Cardiac fibroblast (primary cell): ENCODE measurements around the gene HS2ST1.

Experiments
- DNase-seq, 2 donors: peaks; one replicate each; pipeline versions ENCODE4 v3.0.0 to v3.0.0-alpha.2; 2010; ENCODE audit warnings: low read depth in 2 of 2
- H3K4me3 ChIP-seq, 2 donors: replicated peaks in 1 of 2; 1 replicate in 1 of 2; 2 replicates in 1 of 2; pipeline ENCODE4 v1.5.1; 2011; ENCODE audit warnings: low read depth in 2 of 2, low read length in 2 of 2, mild to moderate bottlenecking in 2 of 2, moderate library complexity in 1 of 2
- CTCF ChIP-seq: IDR thresholded peaks from one replicate; pipeline ENCODE4 v1.5.1; 2011; ENCODE audit warnings: low read depth, mild to moderate bottlenecking, low read length, inconsistent platforms

Gene HS2ST1

DNA sequence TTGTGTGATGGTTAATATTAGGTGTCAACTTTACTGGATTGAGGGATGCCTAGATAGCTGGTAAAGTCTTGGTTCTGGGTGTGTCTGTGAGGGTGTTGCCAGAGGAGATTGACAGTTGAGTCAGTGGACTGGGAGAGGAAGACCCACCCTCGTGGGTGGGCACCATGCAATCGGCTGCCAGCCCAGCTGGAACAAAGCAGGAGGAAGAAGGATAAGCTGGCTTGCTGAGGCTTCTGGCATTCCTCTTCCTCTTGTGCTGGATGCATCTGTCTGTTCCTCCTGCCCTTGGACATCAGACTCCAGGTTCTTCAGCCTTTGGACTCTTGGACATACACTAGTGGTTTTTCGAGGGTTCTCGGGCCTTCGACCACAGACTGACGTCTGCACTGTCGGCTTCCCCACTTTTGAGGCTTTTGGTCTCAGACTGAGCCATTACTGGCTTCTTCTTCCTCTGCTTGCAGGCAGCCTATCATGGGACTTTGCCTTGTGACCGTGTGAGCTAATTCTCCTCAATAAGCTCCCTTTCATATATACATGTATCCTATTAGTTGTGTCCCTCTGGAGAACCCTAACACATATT, 230.0 kb downstream of the HS2ST1 start:
- TF ChIP-seq CTCF, result no peak
- H3K4me3 ChIP-seq, result no peak overlapping the region
- DNase-seq, result no peak

- DNase-seq, result no peak
- no peak overlapping the region for H3K4me3 ChIP-seq
- TF ChIP-seq CTCF, result no peak
These were observed 230.5 kb downstream of the HS2ST1 start for GRCh38 chr1:87144981-87145380.

GRCh38 chr1:87146538-87146937, 232.1 kb downstream of the HS2ST1 start:
- H3K4me3 ChIP-seq, result no peak overlapping the region
- no peak for TF ChIP-seq CTCF
- peak in 1 of 2 donors; percentile 8 for DNase-seq

DNA sequence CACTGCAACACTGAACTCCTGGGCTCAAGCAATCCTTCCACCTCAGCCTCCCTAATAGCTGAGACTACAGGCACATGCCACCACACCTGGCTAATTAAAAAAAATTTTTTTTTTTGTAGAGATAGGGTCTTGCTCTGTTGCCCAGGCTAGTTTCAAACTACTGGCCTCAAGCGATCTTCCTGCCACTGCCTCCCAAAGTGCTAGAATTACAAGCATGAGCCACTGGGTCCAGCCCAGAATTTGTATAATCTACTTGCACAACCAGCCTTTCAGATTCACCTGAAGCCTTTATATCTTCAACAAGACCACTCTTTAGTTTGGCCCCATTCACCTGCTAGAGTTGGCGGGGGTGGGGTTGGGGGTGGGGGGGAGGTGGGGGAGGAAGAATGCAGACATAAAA, 232.6 kb downstream of the HS2ST1 start:
- H3K4me3 ChIP-seq, result no peak overlapping the region
- DNase-seq, result no peak
- TF ChIP-seq CTCF, result no peak

DNA sequence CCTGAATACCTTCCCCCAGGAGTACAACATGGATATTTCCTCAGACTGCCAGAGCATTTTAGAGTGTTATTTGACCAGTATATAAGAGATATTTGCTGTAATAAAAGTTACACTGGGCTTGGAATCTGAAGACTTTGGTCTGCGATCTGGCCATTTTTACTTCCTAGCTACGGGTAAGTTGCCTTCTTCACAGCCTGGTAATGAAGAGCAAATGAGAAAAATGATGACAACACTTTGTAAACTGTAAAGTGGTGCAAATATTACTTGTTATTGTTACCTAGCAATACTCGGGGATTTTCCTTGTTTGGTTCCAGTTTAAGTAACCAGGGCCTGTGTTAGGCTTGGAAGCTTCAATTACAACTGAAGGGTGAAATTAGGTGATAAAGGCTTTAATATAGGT, 233.4 kb downstream of the HS2ST1 start:
- no peak for DNase-seq
- no peak for TF ChIP-seq CTCF
- no peak overlapping the region for H3K4me3 ChIP-seq

- H3K4me3 ChIP-seq, result no peak overlapping the region
- no peak for TF ChIP-seq CTCF
- no peak for DNase-seq
These were observed 234.2 kb downstream of the HS2ST1 start for GRCh38 chr1:87148661-87149060.
